GM23338 (cell line): ENCODE data around the gene CACNB4. TPM values are rescaled to one million over a fixed set of nuclear protein-coding genes. Genes with fewer than 3 reads are reported as not detected.

Experiments
- ATAC-seq: fragments of 200-7000 bp; cut with Tn5 transposase; 3 replicates; pipeline ENCODE4 v1.9.1; 2020
- DNase-seq: peaks from one replicate; pipeline ENCODE4 v3.0.0-alpha.2; 2015; ENCODE audit warnings: low spot score
- H2AFZ ChIP-seq: fragments of 200-600 bp; sonication (generic); 2 replicates; pipeline ENCODE4 v1.8.0; 2016; ENCODE audit warnings: antibody characterized with exemption, mild to moderate bottlenecking, moderate library complexity
- H3F3A ChIP-seq: fragments of 200-600 bp; sonication (generic); replicated peaks from 2 replicates; pipeline ENCODE4 v1.8.0; 2017; ENCODE audit warnings: antibody characterized with exemption, mixed run types, low read depth
- H3K27ac ChIP-seq: fragments of 200-600 bp; sonication (generic); 2 replicates; pipeline ENCODE4 v1.6.1; 2016; ENCODE audit warnings: low read depth
- H3K27me3 ChIP-seq: fragments of 200-600 bp; sonication (generic); 2 replicates; pipeline ENCODE4 v1.8.0; 2016; ENCODE audit warnings: mild to moderate bottlenecking, mixed run types, moderate library complexity; ENCODE audit not compliant: insufficient read depth
- H3K36me3 ChIP-seq: fragments of 200-600 bp; sonication (generic); 2 replicates; pipeline ENCODE4 v1.8.0; 2016; ENCODE audit warnings: mild to moderate bottlenecking; ENCODE audit not compliant: insufficient read depth
- H3K4me1 ChIP-seq: fragments of 200-600 bp; sonication (generic); 2 replicates; pipeline ENCODE4 v1.8.0; 2016; ENCODE audit warnings: mild to moderate bottlenecking, moderate library complexity; ENCODE audit not compliant: insufficient read depth
- H3K4me2 ChIP-seq: fragments of 200-600 bp; sonication (generic); 2 replicates; pipeline ENCODE4 v1.7.1; 2017; ENCODE audit warnings: mixed run types
- H3K4me3 ChIP-seq: fragments of 200-600 bp; sonication (generic); 2 replicates; pipeline ENCODE4 v1.6.1; 2016; ENCODE audit warnings: mixed run types
- H3K79me2 ChIP-seq: fragments of 200-600 bp; sonication (generic); replicated peaks from 2 replicates; pipeline ENCODE4 v1.8.0; 2017; ENCODE audit warnings: mild to moderate bottlenecking; ENCODE audit not compliant: insufficient read depth
- H3K9me2 ChIP-seq: fragments of 200-600 bp; sonication (generic); 2 replicates; pipeline ENCODE4 v1.8.0; 2017; ENCODE audit not compliant: insufficient read depth
- H4K20me1 ChIP-seq: fragments of 200-600 bp; sonication (generic); replicated peaks from 2 replicates; pipeline ENCODE4 v1.8.0; 2017; ENCODE audit warnings: mild to moderate bottlenecking; ENCODE audit not compliant: insufficient read depth
- H3K27ac Mint-ChIP-seq: 2 replicates; pipeline ENCODE4 v1.8.0; 2020; ENCODE audit warnings: inconsistent platforms, mild to moderate bottlenecking, moderate library complexity, mixed read lengths
- H3K27me3 Mint-ChIP-seq: 3 replicates; pipeline ENCODE4 v1.8.0; 2022; ENCODE audit warnings: low read depth, mild to moderate bottlenecking, moderate library complexity, mixed read lengths, inconsistent platforms; ENCODE audit not compliant: insufficient read depth, poor library complexity
- H3K36me3 Mint-ChIP-seq: 3 replicates; pipeline ENCODE4 v1.8.0; 2021; ENCODE audit warnings: low read depth, mild to moderate bottlenecking, inconsistent platforms, moderate library complexity, mixed read lengths
- H3K4me1 Mint-ChIP-seq: 3 replicates; pipeline ENCODE4 v1.8.0; 2020; ENCODE audit warnings: mild to moderate bottlenecking, inconsistent platforms, mixed read lengths
- H3K4me3 Mint-ChIP-seq: 3 replicates; pipeline ENCODE4 v1.8.0; 2021; ENCODE audit warnings: moderate library complexity, mild to moderate bottlenecking, inconsistent platforms, mixed read lengths
- H3K9me3 Mint-ChIP-seq: 3 replicates; pipeline ENCODE4 v1.8.0; 2020; ENCODE audit warnings: moderate library complexity, mild to moderate bottlenecking, inconsistent platforms, mixed read lengths
- CREB1 ChIP-seq: fragments of 250-450 bp; sonication (Bioruptor Pico); IDR thresholded peaks from 2 replicates; pipeline ENCODE4 v1.5.0; 2020; ENCODE audit warnings: low read depth, mild to moderate bottlenecking, moderate library complexity
- EZH2 ChIP-seq: fragments of 200-600 bp; sonication (generic); IDR thresholded peaks from one replicate; pipeline ENCODE4 v1.8.0; 2017; ENCODE audit warnings: antibody characterized with exemption, mild to moderate bottlenecking, low read depth; ENCODE audit not compliant: unreplicated experiment
- EZH2phosphoT487 ChIP-seq: fragments of 200-600 bp; sonication (generic); IDR thresholded peaks from one replicate; pipeline ENCODE4 v1.8.1; 2018; ENCODE audit warnings: antibody characterized with exemption; ENCODE audit not compliant: unreplicated experiment
- JUNB ChIP-seq: IDR thresholded peaks from one replicate; pipeline ENCODE4 v1.6.1; 2016; ENCODE audit warnings: antibody characterized with exemption; ENCODE audit not compliant: unreplicated experiment
- POLR2AphosphoS5 ChIP-seq: IDR thresholded peaks from 2 replicates; pipeline ENCODE4 v1.6.1; 2016; ENCODE audit warnings: antibody characterized with exemption, low read depth
- STAT1 ChIP-seq: IDR thresholded peaks from one replicate; pipeline ENCODE4 v1.6.1; 2016; ENCODE audit warnings: antibody characterized with exemption; ENCODE audit not compliant: unreplicated experiment
- ZNF114 ChIP-seq: fragments of 250-450 bp; sonication (Bioruptor Pico); IDR thresholded peaks from 2 replicates; pipeline ENCODE4 v1.5.0; 2020; ENCODE audit warnings: mild to moderate bottlenecking, moderate library complexity
- polyA plus RNA-seq: library from polyadenylated mRNA; unstranded; fragments of >200 nt; fragmentation: Nextera tagmentation; extraction: Ambion mirVana; gene quantifications from 2 replicates; pipeline ENCODE4 v1.2.1, GENCODE V29; 2016
- total RNA-seq: library from RNA; depleted of rRNA; stranded (reverse); fragments of >200 nt; shearing (Covaris generic); gene quantifications from 2 replicates; pipeline ENCODE4 v1.2.3, GENCODE V29; 2014
- TF ChIP-seq, protein P1 (sequence below), 2 experiments: fragments of 200-600 bp in 1 of 2; sonication (generic) in 1 of 2; conservative IDR thresholded peaks; 2 replicates each; pipeline versions ENCODE4 v1.5.1 to v1.6.1; 2016 to 2017; ENCODE audit warnings: antibody characterized with exemption in 2 of 2, low read depth in 2 of 2, mild to moderate bottlenecking in 2 of 2, moderate library complexity in 1 of 2
- TF ChIP-seq, protein P2 (sequence below): fragments of 250-450 bp; sonication (Bioruptor Pico); IDR thresholded peaks from 2 replicates; pipeline ENCODE4 v1.5.0; 2020; ENCODE audit warnings: mild to moderate bottlenecking, moderate library complexity
- TF ChIP-seq, protein P3 (sequence below): IDR thresholded peaks from 2 replicates; pipeline ENCODE4 v1.6.1; 2016; ENCODE audit warnings: antibody characterized with exemption

Gene CACNB4
- total and polyA plus RNA-seq, 2 experiments from 2014 or later: 4.0 to 9.8 TPM

DNA sequence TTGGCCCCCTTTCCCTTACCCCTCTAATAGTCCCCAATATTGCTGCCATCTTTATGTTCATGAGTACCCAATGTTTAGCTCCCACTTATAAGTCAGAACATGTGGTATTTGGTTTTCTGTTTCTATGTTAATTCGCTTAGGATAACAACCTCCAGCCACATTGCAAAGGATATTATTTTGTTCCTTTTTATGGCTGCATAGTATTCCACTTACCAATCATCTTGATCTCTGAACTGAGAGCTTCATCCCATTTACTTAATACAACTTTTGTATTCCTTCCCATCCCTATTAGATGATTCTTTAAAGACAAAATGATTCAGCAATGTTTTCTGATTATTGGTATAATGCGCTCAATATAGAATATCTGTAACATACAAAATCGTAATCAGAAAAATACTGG is 307.3 kb downstream of the CACNB4 start (continued):
- TF ChIP-seq, protein P1, sequence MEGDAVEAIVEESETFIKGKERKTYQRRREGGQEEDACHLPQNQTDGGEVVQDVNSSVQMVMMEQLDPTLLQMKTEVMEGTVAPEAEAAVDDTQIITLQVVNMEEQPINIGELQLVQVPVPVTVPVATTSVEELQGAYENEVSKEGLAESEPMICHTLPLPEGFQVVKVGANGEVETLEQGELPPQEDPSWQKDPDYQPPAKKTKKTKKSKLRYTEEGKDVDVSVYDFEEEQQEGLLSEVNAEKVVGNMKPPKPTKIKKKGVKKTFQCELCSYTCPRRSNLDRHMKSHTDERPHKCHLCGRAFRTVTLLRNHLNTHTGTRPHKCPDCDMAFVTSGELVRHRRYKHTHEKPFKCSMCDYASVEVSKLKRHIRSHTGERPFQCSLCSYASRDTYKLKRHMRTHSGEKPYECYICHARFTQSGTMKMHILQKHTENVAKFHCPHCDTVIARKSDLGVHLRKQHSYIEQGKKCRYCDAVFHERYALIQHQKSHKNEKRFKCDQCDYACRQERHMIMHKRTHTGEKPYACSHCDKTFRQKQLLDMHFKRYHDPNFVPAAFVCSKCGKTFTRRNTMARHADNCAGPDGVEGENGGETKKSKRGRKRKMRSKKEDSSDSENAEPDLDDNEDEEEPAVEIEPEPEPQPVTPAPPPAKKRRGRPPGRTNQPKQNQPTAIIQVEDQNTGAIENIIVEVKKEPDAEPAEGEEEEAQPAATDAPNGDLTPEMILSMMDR (conservative IDR thresholded peaks at IDR 0.05; ENCODE audit: low read depth in 2 of 2): no peak

DNA sequence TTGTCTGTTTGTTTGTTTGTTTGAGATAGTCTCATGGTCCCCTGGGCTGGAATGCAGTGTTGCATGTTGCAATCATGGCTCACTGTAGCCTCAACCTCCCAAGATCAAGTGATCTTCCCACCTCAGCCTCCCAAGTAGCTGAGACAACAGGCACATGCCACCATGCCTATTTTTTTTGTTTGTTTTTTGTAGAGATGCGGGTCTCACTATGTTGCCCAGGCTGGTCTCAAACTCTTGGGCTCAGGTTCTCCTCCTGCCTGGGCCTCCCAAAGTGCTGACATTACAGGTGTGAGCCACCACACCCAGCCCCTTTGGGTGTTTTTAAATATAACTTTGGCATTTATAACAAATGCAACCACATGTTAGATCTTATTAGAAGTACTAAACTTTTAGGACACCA is 308.2 kb downstream of the CACNB4 start:
- Mint-ChIP-seq H3K4me1 (peaks cover 6% of the 10 kb centered on the region; the same call in 2 of the 3 replicates), H3K4me3 (no peak overlapping the region; the same call in 2 of the 3 replicates), H3K9me3 (no peaks in the 10 kb centered on the region; the same call in 2 of the 3 replicates), H3K27ac (no peak overlapping the region), H3K27me3 (no peaks in the 10 kb centered on the region), H3K36me3 (peaks cover 6% of the 10 kb centered on the region; the same call in 2 of the 3 replicates)
- H4K20me1 ChIP-seq: no peaks in the 10 kb centered on the region
- H3K79me2 ChIP-seq: no peaks in the 10 kb centered on the region
- H3K4me1 ChIP-seq: peaks cover 8% of the 10 kb centered on the region; the same call in 1 of the 2 replicates
- no peaks in the 10 kb centered on the region; the same call in 1 of the 2 replicates for H3K36me3 ChIP-seq
- H3K4me3 ChIP-seq: no peak overlapping the region
- H2AFZ ChIP-seq: no peak overlapping the region
- ATAC-seq (no peak), DNase-seq (no peak)
- no peak overlapping the region for H3K27ac ChIP-seq
- H3K27me3 ChIP-seq: no peaks in the 10 kb centered on the region
- no peaks in the 10 kb centered on the region for H3F3A ChIP-seq
- no peak overlapping the region for H3K4me2 ChIP-seq
- H3K9me2 ChIP-seq: no peaks in the 10 kb centered on the region
- TF ChIP-seq, protein P1 (conservative IDR thresholded peaks at IDR 0.05; ENCODE audit: low read depth in 2 of 2): no peak
- no peak for TF ChIP-seq EZH2
- TF ChIP-seq ZNF114 (CRISPR knock-in tag): no peak
- TF ChIP-seq EZH2phosphoT487: no peak
- TF ChIP-seq, protein P2, sequence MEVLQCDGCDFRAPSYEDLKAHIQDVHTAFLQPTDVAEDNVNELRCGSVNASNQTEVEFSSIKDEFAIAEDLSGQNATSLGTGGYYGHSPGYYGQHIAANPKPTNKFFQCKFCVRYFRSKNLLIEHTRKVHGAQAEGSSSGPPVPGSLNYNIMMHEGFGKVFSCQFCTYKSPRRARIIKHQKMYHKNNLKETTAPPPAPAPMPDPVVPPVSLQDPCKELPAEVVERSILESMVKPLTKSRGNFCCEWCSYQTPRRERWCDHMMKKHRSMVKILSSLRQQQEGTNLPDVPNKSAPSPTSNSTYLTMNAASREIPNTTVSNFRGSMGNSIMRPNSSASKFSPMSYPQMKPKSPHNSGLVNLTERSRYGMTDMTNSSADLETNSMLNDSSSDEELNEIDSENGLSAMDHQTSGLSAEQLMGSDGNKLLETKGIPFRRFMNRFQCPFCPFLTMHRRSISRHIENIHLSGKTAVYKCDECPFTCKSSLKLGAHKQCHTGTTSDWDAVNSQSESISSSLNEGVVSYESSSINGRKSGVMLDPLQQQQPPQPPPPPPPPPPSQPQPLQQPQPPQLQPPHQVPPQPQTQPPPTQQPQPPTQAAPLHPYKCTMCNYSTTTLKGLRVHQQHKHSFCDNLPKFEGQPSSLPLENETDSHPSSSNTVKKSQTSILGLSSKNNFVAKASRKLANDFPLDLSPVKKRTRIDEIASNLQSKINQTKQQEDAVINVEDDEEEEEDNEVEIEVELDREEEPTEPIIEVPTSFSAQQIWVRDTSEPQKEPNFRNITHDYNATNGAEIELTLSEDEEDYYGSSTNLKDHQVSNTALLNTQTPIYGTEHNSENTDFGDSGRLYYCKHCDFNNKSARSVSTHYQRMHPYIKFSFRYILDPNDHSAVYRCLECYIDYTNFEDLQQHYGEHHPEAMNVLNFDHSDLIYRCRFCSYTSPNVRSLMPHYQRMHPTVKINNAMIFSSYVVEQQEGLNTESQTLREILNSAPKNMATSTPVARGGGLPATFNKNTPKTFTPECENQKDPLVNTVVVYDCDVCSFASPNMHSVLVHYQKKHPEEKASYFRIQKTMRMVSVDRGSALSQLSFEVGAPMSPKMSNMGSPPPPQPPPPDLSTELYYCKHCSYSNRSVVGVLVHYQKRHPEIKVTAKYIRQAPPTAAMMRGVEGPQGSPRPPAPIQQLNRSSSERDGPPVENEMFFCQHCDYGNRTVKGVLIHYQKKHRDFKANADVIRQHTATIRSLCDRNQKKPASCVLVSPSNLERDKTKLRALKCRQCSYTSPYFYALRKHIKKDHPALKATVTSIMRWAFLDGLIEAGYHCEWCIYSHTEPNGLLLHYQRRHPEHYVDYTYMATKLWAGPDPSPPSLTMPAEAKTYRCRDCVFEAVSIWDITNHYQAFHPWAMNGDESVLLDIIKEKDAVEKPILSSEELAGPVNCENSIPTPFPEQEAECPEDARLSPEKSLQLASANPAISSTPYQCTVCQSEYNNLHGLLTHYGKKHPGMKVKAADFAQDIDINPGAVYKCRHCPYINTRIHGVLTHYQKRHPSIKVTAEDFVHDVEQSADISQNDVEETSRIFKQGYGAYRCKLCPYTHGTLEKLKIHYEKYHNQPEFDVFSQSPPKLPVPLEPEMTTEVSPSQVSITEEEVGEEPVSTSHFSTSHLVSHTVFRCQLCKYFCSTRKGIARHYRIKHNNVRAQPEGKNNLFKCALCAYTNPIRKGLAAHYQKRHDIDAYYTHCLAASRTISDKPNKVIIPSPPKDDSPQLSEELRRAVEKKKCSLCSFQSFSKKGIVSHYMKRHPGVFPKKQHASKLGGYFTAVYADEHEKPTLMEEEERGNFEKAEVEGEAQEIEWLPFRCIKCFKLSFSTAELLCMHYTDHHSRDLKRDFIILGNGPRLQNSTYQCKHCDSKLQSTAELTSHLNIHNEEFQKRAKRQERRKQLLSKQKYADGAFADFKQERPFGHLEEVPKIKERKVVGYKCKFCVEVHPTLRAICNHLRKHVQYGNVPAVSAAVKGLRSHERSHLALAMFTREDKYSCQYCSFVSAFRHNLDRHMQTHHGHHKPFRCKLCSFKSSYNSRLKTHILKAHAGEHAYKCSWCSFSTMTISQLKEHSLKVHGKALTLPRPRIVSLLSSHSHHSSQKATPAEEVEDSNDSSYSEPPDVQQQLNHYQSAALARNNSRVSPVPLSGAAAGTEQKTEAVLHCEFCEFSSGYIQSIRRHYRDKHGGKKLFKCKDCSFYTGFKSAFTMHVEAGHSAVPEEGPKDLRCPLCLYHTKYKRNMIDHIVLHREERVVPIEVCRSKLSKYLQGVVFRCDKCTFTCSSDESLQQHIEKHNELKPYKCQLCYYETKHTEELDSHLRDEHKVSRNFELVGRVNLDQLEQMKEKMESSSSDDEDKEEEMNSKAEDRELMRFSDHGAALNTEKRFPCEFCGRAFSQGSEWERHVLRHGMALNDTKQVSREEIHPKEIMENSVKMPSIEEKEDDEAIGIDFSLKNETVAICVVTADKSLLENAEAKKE (CRISPR knock-in tag): no peak
- TF ChIP-seq CREB1 (CRISPR knock-in tag): no peak
- no peak for TF ChIP-seq POLR2AphosphoS5
- no peak for TF ChIP-seq JUNB
- TF ChIP-seq STAT1: no peak
- TF ChIP-seq, protein P3, sequence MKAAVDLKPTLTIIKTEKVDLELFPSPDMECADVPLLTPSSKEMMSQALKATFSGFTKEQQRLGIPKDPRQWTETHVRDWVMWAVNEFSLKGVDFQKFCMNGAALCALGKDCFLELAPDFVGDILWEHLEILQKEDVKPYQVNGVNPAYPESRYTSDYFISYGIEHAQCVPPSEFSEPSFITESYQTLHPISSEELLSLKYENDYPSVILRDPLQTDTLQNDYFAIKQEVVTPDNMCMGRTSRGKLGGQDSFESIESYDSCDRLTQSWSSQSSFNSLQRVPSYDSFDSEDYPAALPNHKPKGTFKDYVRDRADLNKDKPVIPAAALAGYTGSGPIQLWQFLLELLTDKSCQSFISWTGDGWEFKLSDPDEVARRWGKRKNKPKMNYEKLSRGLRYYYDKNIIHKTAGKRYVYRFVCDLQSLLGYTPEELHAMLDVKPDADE: no peak
